GM19468 (cell line): ENCODE data around the gene SOX3.

ENCODE experiments used
- ATAC-seq: cut with Tn5 transposase; IDR thresholded peaks from one replicate; pipeline ENCODE4 v1.9.1; 2021; ENCODE audit warnings: mild to moderate bottlenecking, moderate library complexity, moderate number of reproducible peaks; ENCODE audit not compliant: unreplicated experiment; ENCODE audit errors: extremely low read depth

The SOX3 gene

GRCh38 chrX:140504371-140505324 is at the start of gene SOX3:
Gene SOX3 (minus strand): TSS chrX:140505069. CDS start chrX:140505060, 9 bp downstream.
- no peak for ATAC-seq

GRCh38 chrX:140548985-140549384 is 44.1 kb upstream of the SOX3 start:
- ATAC-seq: no peak

GRCh38 chrX:140526171-140526570 is 21.3 kb upstream of the SOX3 start:
- no peak for ATAC-seq

GRCh38 chrX:140525448-140525847 is 20.6 kb upstream of the SOX3 start:
- no peak for ATAC-seq

- ATAC-seq: no peak
Measured at GRCh38 chrX:140524556-140524955, 19.7 kb upstream of the SOX3 start.

- no peak for ATAC-seq
Measured at GRCh38 chrX:140521393-140521792, 16.5 kb upstream of the SOX3 start.

- ATAC-seq: no peak
Measured at GRCh38 chrX:140514554-140514953, 9.7 kb upstream of the SOX3 start.

- ATAC-seq: no peak
Measured at GRCh38 chrX:140510895-140511295, 6.0 kb upstream of the SOX3 start.

GRCh38 chrX:140510306-140510676 is 5.4 kb upstream of the SOX3 start:
- no peak for ATAC-seq

GRCh38 chrX:140509468-140510305 is 4.8 kb upstream of the SOX3 start:
- ATAC-seq: no peak

- ATAC-seq: no peak
Measured at GRCh38 chrX:140508958-140509357, 4.1 kb upstream of the SOX3 start.

- ATAC-seq: no peak
Measured at GRCh38 chrX:140507982-140508305, 3.1 kb upstream of the SOX3 start.

- no peak for ATAC-seq
Measured at GRCh38 chrX:140507223-140507981, 2.5 kb upstream of the SOX3 start.

- ATAC-seq: no peak
Measured at GRCh38 chrX:140505421-140506337, 810 bp upstream of the SOX3 start.

- no peak for ATAC-seq
Measured at GRCh38 chrX:140503714-140504351, 1.0 kb downstream of the SOX3 start.

GRCh38 chrX:140503238-140503601 is 1.6 kb downstream of the SOX3 start:
- ATAC-seq: no peak

GRCh38 chrX:140502491-140503237 is 2.2 kb downstream of the SOX3 start:
- ATAC-seq: no peak

- no peak for ATAC-seq
Measured at GRCh38 chrX:140501940-140502468, 2.9 kb downstream of the SOX3 start.
